K562 (cell line): ENCODE measurements around the gene FBLN2. TPM values are rescaled to one million over a fixed set of nuclear protein-coding genes. Genes with fewer than 3 reads are reported as not detected.

Experiments
- BHLHE40 ChIP-seq: IDR thresholded peaks from 2 replicates; pipeline ENCODE4 v1.6.1; 2011; ENCODE audit warnings: low read length, improper control_type of control experiment
- DACH1 ChIP-seq: fragments of 450-650 bp; IDR thresholded peaks from 2 replicates; pipeline ENCODE4 v1.6.1; 2018; ENCODE audit not compliant: partially characterized antibody
- L3MBTL2 ChIP-seq: fragments of 450-650 bp; IDR thresholded peaks from 2 replicates; pipeline ENCODE4 v1.6.1; 2016; ENCODE audit warnings: mild to moderate bottlenecking, moderate library complexity
- MAFG ChIP-seq: fragments of 450-650 bp; conservative IDR thresholded peaks from 2 replicates; pipeline ENCODE4 v1.6.1; 2016; ENCODE audit warnings: missing genetic modification characterization, missing compliant biosample characterization
- MLLT1 ChIP-seq, 2 experiments: fragments of 450-650 bp; IDR thresholded peaks; 2 replicates each; pipeline ENCODE4 v1.6.1; 2016
- NFRKB ChIP-seq: fragments of 450-650 bp; IDR thresholded peaks from 2 replicates; pipeline ENCODE4 v1.6.1; 2016; ENCODE audit warnings: low read depth
- PURB ChIP-seq: sonication (generic); formaldehyde crosslinking; IDR thresholded peaks from 2 replicates; pipeline ENCODE4 v1.9.0; 2021; ENCODE audit warnings: low read depth, mild to moderate bottlenecking, missing genetic modification reagents
- RCOR1 ChIP-seq, 2 experiments: IDR thresholded peaks; 2 replicates each; pipeline ENCODE4 v1.6.1; 2012; ENCODE audit warnings: low read depth in 2 of 2, low read length in 2 of 2, borderline replicate concordance in 1 of 2, improper control_type of control experiment in 1 of 2
- ZBTB43 ChIP-seq: sonication (generic); formaldehyde crosslinking; IDR thresholded peaks from 2 replicates; pipeline ENCODE4 v1.8.0; 2023; ENCODE audit warnings: mild to moderate bottlenecking, missing genetic modification reagents
- ZNF175 ChIP-seq: fragments of 200-800 bp; sonication (Bioruptor generic); IDR thresholded peaks from 2 replicates; pipeline ENCODE4 v1.6.1; 2016; ENCODE audit warnings: low read depth, mild to moderate bottlenecking, missing genetic modification characterization, missing compliant biosample characterization
- ZNF780A ChIP-seq: fragments of 250-450 bp; sonication (Bioruptor Pico); IDR thresholded peaks from 2 replicates; pipeline ENCODE4 v1.5.0; 2021; ENCODE audit warnings: mild to moderate bottlenecking
- polyA plus RNA-seq, 8 experiments: library from polyadenylated mRNA; depleted of rRNA in 4 of 8; stranded (reverse) in 5 of 8; unstranded in 3 of 8; fragments of >200 nt; fragmentation: Nextera tagmentation in 2 of 8; fragmentation: Illumina TruSeq in 1 of 8; extraction: Ambion mirVana in 2 of 8; extraction: Trizol in 1 of 8; gene quantifications; 2 replicates each; pipeline versions ENCODE4 v1.2.1 to v1.2.3, GENCODE V29; 2011 to 2014; ENCODE audit warnings: inconsistent platforms in 1 of 8, missing spikeins in 1 of 8
- total RNA-seq, 7 experiments: library from RNA; depleted of rRNA in 6 of 7; stranded (reverse); fragments of >200 nt in 6 of 7; fragmentation: Illumina TruSeq in 2 of 7; extraction: Trizol in 2 of 7; gene quantifications; 2 replicates each; pipeline versions ENCODE4 v1.2.1 to v1.2.3, GENCODE V29; 2011 to 2021; ENCODE audit warnings: low replicate concordance in 1 of 7
- TF ChIP-seq, protein P1 (sequence below), 2 experiments: fragments of 450-650 bp; IDR thresholded peaks; 2 replicates each; pipeline ENCODE4 v1.6.1; 2016; ENCODE audit warnings: mild to moderate bottlenecking in 2 of 2, borderline replicate concordance in 1 of 2, low read depth in 1 of 2, moderate library complexity in 1 of 2
- TF ChIP-seq, protein P2 (sequence below): fragments of 450-650 bp; IDR thresholded peaks from 2 replicates; pipeline ENCODE4 v1.6.1; 2016
- TF ChIP-seq, protein P3 (sequence below): sonication (generic); formaldehyde crosslinking; IDR thresholded peaks from 2 replicates; pipeline ENCODE4 v1.9.0; 2022; ENCODE audit warnings: mild to moderate bottlenecking, missing genetic modification reagents

FBLN2 gene
- total and polyA plus RNA-seq, 9 of the 15 experiments (the other 6 are each of a cell fraction or from before 2014, with no cell fraction given) = 0.03 to 0.10 (median 0.04) TPM; not detected in 6

DNA sequence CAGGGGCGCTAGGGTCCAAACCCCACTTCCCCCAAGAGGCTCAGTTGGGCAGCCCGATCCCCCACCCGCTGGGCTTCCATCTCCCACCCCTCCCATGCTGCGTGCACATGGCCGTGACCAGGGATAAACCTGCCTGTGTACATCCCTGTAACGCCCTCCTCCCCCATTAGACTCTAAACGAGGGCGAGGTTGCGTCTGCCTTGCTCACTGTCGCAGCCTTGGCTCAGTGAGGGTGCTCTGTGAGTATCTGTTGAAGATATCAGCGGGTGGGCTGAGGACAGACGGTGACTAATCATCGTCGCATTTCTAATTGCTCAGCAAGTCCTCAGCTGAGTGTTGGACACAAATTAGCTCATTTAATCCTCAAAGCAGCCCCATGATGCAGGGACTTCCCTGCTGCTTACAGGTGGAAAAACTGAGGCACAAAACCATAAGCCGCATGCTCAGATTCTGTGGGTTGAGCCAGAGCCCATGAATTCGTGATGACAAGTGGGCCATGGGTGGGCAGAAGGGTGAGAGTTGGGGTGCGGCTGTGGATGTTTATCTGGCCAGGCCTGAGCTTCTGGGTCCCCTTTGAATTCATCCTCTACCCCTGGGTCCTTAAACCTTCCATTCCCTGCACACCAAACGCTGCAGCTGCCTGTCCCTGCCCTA, 26.0 kb downstream of the FBLN2 start (continued):
- TF ChIP-seq, protein P1, sequence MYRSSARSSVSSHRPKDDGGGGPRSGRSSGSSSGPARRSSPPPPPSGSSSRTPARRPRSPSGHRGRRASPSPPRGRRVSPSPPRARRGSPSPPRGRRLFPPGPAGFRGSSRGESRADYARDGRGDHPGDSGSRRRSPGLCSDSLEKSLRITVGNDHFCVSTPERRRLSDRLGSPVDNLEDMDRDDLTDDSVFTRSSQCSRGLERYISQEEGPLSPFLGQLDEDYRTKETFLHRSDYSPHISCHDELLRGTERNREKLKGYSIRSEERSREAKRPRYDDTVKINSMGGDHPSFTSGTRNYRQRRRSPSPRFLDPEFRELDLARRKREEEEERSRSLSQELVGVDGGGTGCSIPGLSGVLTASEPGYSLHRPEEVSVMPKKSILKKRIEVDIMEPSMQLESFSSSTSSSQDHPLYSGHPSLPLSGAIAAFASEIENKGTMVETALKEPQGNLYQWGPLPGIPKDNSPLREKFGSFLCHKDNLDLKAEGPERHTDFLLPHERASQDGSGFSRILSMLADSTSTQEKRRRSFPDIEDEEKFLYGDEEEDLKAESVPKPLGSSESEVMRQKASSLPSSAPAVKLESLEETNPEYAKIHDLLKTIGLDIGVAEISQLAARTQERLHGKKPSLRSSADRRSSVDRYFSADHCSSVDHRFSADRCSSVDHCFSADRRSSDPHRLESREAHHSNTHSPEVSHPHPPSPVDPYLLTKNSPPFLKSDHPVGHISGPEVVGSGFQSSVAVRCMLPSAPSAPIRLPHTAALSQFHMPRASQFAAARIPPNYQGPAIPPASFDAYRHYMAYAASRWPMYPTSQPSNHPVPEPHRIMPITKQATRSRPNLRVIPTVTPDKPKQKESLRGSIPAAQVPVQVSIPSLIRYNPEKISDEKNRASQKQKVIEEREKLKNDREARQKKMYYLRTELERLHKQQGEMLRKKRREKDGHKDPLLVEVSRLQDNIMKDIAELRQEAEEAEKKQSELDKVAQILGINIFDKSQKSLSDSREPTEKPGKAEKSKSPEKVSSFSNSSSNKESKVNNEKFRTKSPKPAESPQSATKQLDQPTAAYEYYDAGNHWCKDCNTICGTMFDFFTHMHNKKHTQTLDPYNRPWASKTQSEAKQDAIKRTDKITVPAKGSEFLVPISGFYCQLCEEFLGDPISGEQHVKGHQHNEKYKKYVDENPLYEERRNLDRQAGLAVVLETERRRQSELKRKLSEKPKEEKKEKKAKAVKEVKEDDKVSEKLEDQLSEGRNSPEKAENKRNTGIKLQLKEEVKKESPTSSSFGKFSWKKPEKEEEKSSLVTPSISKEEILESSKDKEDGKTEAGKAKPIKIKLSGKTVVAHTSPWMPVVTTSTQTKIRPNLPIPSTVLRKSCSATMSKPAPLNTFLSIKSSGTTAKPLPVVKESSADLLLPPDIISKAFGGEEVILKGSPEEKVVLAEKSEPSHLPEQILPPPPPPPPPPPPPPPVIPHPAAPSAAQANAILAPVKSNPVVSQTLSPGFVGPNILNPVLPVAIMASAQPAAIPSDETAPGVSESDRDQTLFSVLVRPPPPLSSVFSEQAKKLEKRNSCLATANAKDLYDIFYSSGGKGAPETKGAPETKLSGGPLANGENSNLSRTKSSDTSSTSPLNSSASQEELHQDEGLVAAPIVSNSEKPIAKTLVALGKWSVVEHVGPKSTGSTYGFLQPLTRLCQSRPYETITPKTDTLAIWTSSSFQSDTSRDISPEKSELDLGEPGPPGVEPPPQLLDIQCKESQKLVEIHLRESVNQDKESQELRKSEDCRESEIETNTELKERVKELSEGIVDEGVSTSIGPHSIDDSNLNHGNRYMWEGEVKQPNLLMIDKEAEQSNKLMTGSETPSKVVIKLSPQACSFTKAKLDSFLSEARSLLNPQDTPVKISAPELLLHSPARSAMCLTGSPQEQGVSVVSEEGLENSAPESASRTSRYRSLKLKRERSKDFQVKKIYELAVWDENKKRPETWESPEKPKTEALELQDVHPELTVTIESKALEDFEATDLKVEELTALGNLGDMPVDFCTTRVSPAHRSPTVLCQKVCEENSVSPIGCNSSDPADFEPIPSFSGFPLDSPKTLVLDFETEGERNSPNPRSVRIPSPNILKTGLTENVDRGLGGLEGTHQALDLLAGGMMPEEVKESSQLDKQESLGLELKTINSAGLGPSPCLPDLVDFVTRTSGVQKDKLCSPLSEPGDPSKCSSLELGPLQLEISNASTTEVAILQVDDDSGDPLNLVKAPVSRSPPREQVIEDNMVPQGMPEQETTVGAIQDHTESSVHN (IDR thresholded peaks at IDR 0.05; ENCODE audit: borderline replicate concordance in 1 of 2, low read depth in 1 of 2) = 0 out of 4 replicates have a peak, but pooled peaks of 1 of the 2 experiments have one; percentile 28
- TF ChIP-seq, protein P2, sequence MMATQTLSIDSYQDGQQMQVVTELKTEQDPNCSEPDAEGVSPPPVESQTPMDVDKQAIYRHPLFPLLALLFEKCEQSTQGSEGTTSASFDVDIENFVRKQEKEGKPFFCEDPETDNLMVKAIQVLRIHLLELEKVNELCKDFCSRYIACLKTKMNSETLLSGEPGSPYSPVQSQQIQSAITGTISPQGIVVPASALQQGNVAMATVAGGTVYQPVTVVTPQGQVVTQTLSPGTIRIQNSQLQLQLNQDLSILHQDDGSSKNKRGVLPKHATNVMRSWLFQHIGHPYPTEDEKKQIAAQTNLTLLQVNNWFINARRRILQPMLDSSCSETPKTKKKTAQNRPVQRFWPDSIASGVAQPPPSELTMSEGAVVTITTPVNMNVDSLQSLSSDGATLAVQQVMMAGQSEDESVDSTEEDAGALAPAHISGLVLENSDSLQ = peak; percentile 43; the same call in 1 of the 2 replicates
- no peak for TF ChIP-seq ZNF780A (CRISPR knock-in tag)
- TF ChIP-seq, protein P3, sequence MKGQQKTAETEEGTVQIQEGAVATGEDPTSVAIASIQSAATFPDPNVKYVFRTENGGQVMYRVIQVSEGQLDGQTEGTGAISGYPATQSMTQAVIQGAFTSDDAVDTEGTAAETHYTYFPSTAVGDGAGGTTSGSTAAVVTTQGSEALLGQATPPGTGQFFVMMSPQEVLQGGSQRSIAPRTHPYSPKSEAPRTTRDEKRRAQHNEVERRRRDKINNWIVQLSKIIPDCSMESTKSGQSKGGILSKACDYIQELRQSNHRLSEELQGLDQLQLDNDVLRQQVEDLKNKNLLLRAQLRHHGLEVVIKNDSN = no peak
- TF ChIP-seq RCOR1 (IDR thresholded peaks at IDR 0.05; ENCODE audit: borderline replicate concordance in 1 of 2, low read depth in 2 of 2, low read length in 2 of 2) = peak in 1 of 2 experiments; percentile 75; a peak in 1 of 4 replicates
- TF ChIP-seq L3MBTL2 = peak; percentile 17; the same call in 1 of the 2 replicates
- TF ChIP-seq BHLHE40 = peak; percentile 32; the same call in 1 of the 2 replicates
- no peak for TF ChIP-seq MLLT1 (IDR thresholded peaks at IDR 0.05)
- TF ChIP-seq ZBTB43 (CRISPR knock-in tag) = no peak
- TF ChIP-seq PURB = no peak
- no peak for TF ChIP-seq ZNF175 (CRISPR knock-in tag)
- TF ChIP-seq MAFG = peak; percentile 81
- peak; percentile 82 for TF ChIP-seq DACH1
- no peak for TF ChIP-seq NFRKB
